Measurements from ENCODE around the gene BRAF.
"Not testable (repeated sequence)": the region's sequence is repeated elsewhere in the genome, so short reads cannot be mapped to it uniquely, and the experiment has no call there.

The BRAF gene

DNA sequence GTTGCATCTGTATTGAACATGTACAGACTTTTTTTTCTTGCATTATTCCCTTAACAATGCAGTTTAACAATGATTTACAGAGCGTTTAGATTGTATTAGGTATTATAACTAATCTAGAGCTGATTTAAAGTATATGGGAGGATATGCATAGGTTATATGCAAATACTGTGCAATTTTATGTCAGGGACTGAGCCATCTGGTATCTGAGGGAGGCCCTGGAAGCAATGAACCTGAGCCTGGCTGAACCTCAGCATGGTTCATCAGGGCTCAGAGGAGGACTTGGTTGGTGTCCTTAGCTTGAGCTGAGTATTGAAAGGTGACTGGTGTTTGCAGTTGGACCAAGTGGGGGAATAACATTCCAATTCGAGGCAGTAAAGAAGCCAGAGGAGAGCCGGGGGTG, 247.2 kb downstream of the BRAF start:
- DNase-seq, result no peak

DNA sequence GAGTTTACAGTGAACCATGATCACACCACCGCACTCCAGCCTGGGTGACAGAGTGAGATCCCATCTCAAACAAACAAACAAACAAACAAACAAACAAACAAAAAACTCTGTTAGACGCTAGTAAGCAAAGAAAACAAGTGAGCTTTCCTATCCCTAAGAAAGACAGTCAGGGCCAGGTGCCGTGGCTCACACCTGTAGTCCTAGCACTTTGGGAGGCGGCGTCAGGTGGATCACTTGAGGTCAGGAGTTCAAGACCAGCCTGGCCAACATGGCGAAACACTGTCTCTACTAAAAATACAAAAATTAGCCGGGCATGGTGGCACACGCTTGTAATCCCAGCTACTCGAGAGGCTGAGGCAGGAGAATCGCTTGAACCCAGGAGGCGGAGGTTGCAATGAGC, 247.8 kb downstream of the BRAF start:
- not testable (repeated sequence) for DNase-seq

DNA sequence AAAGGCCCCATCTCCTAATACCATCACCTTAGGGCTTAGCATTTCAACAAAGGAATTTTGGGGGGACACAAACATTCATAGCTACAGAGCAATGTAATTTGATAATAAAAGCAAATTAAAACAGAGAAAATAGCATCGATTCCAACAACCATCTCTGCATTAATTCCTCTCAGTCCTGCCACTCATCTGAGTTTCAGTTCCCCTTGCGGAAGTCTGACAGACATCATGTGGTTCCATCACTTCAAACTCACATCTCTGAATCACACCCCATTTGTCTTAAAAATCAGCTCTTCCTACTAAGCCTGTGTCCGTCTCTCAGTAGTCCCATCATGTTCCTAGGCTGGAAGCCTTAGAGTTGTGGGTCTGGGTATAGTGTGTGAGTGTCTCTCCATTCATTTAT, 248.4 kb downstream of the BRAF start:
- no peak for DNase-seq

DNA sequence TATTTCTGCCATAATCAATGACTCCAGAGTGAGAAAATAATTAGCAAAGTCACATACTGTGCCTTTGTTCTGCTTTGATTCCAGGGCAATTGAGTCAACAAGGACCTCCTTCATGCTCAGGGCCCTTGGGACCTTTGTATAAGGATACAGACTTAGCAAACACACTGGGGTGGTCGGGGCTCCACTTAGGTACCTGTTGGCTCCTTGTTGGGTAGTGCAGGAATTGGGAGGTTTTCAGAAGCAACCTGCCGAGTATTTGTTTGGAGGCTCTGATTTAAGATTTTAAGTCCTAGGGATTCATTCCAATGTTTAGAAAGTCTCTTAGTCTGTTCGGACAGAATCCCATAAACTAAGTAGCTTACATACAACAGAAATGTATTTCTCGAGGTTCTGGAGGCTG, 249.0 kb downstream of the BRAF start:
- no peak for DNase-seq

DNA sequence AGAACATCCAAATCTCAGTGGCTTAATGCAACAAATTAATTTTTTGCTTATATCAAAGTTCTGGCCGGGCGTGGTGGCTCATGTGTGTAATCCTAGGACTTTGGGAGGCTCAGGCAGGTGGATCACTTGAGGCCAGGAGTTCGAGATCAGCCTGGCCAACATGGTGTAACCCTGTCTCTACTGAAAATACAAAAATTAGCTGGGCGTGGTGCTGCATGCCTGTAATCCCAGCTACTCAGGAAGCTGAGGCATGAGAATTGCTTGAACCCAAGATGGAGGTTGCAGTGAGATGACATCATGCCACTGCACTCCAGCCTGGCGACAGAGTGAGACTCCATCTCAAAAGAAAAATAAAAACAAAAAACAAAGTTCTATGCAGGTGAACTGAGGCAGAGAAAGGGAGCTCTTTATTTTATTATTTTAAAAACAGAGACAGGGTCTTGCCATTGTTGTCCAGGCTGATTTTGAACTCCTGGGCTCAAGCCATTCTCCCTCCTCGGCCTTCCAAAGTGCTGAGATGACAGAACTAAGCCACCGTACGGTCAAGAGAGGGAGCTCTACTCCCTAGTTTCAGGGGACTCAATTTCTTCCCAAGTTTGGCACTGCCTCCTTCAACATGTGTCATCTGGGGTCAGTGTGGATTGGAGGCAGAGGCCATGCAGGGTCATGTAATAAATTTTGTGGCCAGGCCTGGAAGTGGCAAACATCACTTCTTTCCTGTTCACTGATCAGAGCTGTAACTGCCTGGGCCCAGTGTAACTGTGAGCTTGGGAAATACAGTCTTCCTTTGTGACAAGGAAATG, 249.6 kb downstream of the BRAF start:
- DNase-seq, result no peak

- no peak for DNase-seq
Observed at GRCh38 chr7:140674356-140674800, 250.4 kb downstream of the BRAF start.

DNA sequence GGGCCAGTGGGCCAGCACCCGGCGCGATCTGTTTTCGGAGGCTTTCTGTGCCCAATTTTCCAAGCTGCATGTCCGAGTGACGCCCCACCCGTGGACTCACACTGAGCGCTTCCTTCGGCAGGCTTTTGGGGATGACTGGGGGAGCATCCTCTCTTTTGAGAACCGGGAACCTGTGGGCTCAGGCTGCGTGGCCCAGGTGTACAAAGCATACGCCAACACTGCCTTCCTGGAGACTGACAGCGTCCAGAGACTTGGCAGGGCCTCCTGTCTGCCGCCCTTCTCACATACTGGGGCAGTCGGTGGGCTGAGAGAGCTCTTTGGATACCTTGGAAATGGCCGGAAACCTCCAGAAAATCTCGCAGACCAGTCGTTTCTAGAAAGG, 251.0 kb downstream of the BRAF start:
- DNase-seq, result no peak

DNA sequence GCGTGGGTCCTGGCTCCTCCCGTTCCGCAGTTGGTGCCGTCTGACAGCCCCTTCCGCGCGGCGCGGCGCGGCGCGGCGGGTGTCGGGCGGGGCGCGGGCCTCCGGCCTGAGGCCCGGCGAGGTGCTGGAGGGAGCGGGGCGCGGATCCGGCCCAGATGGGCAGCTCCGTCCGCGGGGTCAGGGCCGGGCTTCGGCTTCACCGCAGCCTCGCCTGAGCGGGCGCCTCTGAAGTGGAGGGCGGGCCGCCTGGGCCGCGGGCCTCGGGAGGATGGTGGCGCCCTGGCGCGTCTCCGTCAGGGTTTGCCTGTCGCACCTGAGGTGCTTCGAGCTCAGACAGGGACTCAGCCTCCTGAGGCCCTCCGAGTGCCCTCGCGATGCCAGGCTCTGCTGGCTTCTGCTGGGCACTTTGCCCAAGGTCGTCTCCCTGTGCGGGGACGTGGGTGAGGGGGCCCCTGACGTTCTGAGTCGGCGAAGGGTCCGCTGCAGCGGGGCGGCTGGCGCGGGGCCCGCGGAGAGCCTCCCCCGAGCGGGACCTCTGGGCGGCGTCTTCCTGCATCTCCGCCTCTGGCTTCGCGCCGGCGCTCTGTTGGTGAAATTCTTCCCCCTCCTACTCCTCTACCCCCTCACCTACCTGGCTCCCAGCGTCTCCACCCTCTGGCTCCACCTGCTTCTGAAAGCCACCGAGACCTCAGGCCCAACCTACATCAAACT, 251.5 kb downstream of the BRAF start:
- DNase-seq, result peak; percentile 52

GRCh38 chr7:140672382-140673062, 252.2 kb downstream of the BRAF start, which contains the start of gene ADCK2:
Gene ADCK2 (plus strand): TSS chr7:140672945. CDS start chr7:140673331, 386 bp downstream.
- DNase-seq, result peak; percentile 84

GRCh38 chr7:140671966-140672365, 252.8 kb downstream of the BRAF start:
- DNase-seq, result no peak

- no peak for DNase-seq
Observed at GRCh38 chr7:140670343-140670935, 254.3 kb downstream of the BRAF start.

- DNase-seq, result not testable (repeated sequence)
Observed at GRCh38 chr7:140669862-140670261, 254.9 kb downstream of the BRAF start.

GRCh38 chr7:140669352-140669751, 255.4 kb downstream of the BRAF start:
- DNase-seq, result no peak
